Kidney (tissue), 14 donors: ENCODE measurements around the gene HRH1. TPM values are rescaled to one million over a fixed set of nuclear protein-coding genes. Genes with fewer than 3 reads are reported as not detected.

Experiments
- DNase-seq, 5 donors: peaks; one replicate each; pipeline ENCODE4 v3.0.0-alpha.2; 2013 to 2020
- FAIRE-seq: peaks from 2 replicates; lab custom pipeline; 2012; peaks lifted over from hg19 to GRCh38; lab: Jason Lieb, UNC
- H3K27ac ChIP-seq, 2 donors: one replicate each; pipeline ENCODE4 v1.7.0; 2013; ENCODE audit warnings: low read depth in 2 of 2, low read length in 2 of 2, inconsistent platforms in 1 of 2
- H3K27me3 ChIP-seq: one replicate; pipeline ENCODE4 v1.7.1; 2013; ENCODE audit warnings: low read length, inconsistent platforms; ENCODE audit not compliant: control insufficient read depth, insufficient read depth
- H3K36me3 ChIP-seq, 3 donors: one replicate each; pipeline versions ENCODE4 v1.7.0 to v1.7.1; 2013; ENCODE audit warnings: low read length in 3 of 3, control low read depth in 1 of 3, inconsistent platforms in 1 of 3; ENCODE audit not compliant: insufficient read depth in 3 of 3, control insufficient read depth in 2 of 3
- H3K4me1 ChIP-seq, 3 donors: one replicate each; pipeline versions ENCODE4 v1.7.0 to v1.7.1; 2013; ENCODE audit warnings: low read length in 3 of 3, inconsistent platforms in 1 of 3, low read depth in 1 of 3; ENCODE audit not compliant: control insufficient read depth in 2 of 3, insufficient read depth in 2 of 3
- H3K4me3 ChIP-seq, 3 donors: one replicate each; pipeline versions ENCODE4 v1.7.0 to v1.8.1; 2013; ENCODE audit warnings: low read length in 3 of 3, control low read depth in 1 of 3, inconsistent platforms in 1 of 3
- H3K9ac ChIP-seq, 3 donors: one replicate each; pipeline versions ENCODE4 v1.7.0 to v1.7.1; 2013; ENCODE audit warnings: low read length in 3 of 3, control low read depth in 1 of 3, inconsistent platforms in 1 of 3
- H3K9me3 ChIP-seq, 3 donors: one replicate each; pipeline versions ENCODE4 v1.7.0 to v1.7.1; 2013; ENCODE audit warnings: low read length in 3 of 3, control low read depth in 1 of 3, inconsistent platforms in 1 of 3; ENCODE audit not compliant: control insufficient read depth in 2 of 3, insufficient read depth in 1 of 3
- CTCF ChIP-seq: IDR thresholded peaks from 3 replicates; pipeline ENCODE4 v1.5.1; 2012; ENCODE audit warnings: mild to moderate bottlenecking, moderate library complexity, borderline replicate concordance; ENCODE audit not compliant: insufficient read depth; ENCODE audit errors: extremely low read depth
- intact Hi-C: fragments of 100-400 bp; cut with DNase I; formaldehyde crosslinking; loops from one replicate; pipeline ENCODE4 v1.11.1; 2022
- polyA plus RNA-seq: library from polyadenylated mRNA; stranded (reverse); fragments of 350-450 nt; fragmentation: Illumina TruSeq; extraction: RNeasy Lipid Tissue Mini Kit (QIAGEN cat#74804); gene quantifications from one replicate; pipeline ENCODE4 v1.2.3, GENCODE V29; 2014; ENCODE audit warnings: low read depth, low replicate concordance; ENCODE audit not compliant: insufficient read depth
- total RNA-seq: library from RNA; stranded (reverse); fragmentation: NEBNext Ultra II Directional; extraction: Animal tissue kit (Norgen Biotek cat#: 25700); gene quantifications from one replicate; pipeline ENCODE4 v1.2.1, GENCODE V29; 2021
- donor health status: control.
- donor health status: control.
- donor health status: control.
- donor health status: control.
- donor health status: control.
- donor health status: DM: yes; HTN: yes; CAD: no.
- donor health status: Normal renal cell carcinoma (clear cell type).

Gene HRH1
- total and polyA plus RNA-seq, 2 donors from 2014 or later, result 1.9 to 32.3 TPM

GRCh38 chr3:11161666-11162065 is 7.4 kb downstream of the HRH1 start:
- TF ChIP-seq CTCF, result no peak
- no peak overlapping the region for H3K4me3 ChIP-seq
- H3K4me1 ChIP-seq, result peaks cover 0 to 9% (median 0%) of the 10 kb centered on the region in 3 donors
- no peak overlapping the region for H3K27ac ChIP-seq
- no peak for FAIRE-seq
- H3K27me3 ChIP-seq, result no peaks in the 10 kb centered on the region
- H3K9ac ChIP-seq, result no peak overlapping the region
- intact Hi-C loops, result no loop called here
- H3K9me3 ChIP-seq, result no peaks in the 10 kb centered on the region
- H3K36me3 ChIP-seq, result no peaks in the 10 kb centered on the region
- DNase-seq, result no peak

GRCh38 chr3:11162401-11163345 is 8.4 kb downstream of the HRH1 start:
- Histone ChIP-seq H3K36me3 (no peaks in the 10 kb centered on the region), H3K4me1 (peaks cover 0 to 9% (median 0%) of the 10 kb centered on the region in 3 donors), H3K4me3 (no peak overlapping the region), H3K9me3 (no peaks in the 10 kb centered on the region), H3K27ac (no peak overlapping the region), H3K27me3 (no peaks in the 10 kb centered on the region), H3K9ac (no peak overlapping the region)
- no peak for DNase-seq
- TF ChIP-seq CTCF, result no peak
- intact Hi-C loops, result no loop called here
- no peak for FAIRE-seq

GRCh38 chr3:11164607-11165006 is 10.3 kb downstream of the HRH1 start:
- Histone ChIP-seq H3K4me1 (peaks cover 0 to 9% (median 0%) of the 10 kb centered on the region in 3 donors), H3K9me3 (no peaks in the 10 kb centered on the region), H3K36me3 (no peaks in the 10 kb centered on the region), H3K9ac (no peak overlapping the region), H3K27ac (no peak overlapping the region), H3K4me3 (no peak overlapping the region), H3K27me3 (no peaks in the 10 kb centered on the region)
- no peak for FAIRE-seq
- DNase-seq, result peak in 2 of 5 donors; percentile 36 to 74
- TF ChIP-seq CTCF, result no peak
- intact Hi-C loops, result no loop called here
